GM18502 (cell line): ENCODE measurements around the gene CD48.
"Not testable (repeated sequence)": the region's sequence is repeated elsewhere in the genome, so short reads cannot be mapped to it uniquely, and the experiment has no call there.

Experiments used
- ATAC-seq: cut with Tn5 transposase; IDR thresholded peaks from one replicate; pipeline ENCODE4 v1.9.1; 2021; ENCODE audit warnings: mild to moderate bottlenecking; ENCODE audit not compliant: unreplicated experiment, poor library complexity

CD48 gene

DNA sequence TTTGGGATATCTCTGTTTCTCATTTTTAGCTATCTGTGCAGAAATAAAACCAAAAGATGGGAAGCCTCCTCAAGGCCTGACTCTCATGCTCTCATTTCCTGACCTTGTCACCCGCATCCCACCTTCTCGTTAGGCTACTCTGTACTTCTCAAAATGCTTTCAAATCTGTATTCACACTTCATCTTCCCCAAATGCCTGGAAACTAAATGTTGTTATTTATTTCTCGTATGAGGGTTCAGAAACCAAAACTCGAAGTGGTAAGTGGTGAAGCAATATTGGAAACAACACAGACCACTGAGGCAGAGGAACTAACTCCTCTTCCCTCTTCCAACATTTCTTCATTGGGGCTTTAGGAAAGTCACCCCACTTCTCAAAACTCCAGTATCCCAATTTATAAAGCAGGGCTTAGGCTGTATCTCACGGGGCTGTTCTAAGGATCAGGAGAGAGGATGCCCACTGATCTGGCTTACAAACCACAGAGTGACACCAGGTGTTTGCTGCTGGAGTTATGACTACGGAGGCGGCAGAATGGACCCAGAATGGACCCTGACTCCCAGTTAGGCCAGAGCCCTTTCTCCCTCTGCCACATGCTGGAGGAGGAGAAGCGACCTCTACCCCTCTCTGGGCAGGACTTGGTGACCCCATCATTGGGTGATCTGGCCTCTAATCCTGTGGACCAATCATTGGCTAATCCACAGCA, 31.0 kb upstream of the CD48 start:
- no peak for ATAC-seq

DNA sequence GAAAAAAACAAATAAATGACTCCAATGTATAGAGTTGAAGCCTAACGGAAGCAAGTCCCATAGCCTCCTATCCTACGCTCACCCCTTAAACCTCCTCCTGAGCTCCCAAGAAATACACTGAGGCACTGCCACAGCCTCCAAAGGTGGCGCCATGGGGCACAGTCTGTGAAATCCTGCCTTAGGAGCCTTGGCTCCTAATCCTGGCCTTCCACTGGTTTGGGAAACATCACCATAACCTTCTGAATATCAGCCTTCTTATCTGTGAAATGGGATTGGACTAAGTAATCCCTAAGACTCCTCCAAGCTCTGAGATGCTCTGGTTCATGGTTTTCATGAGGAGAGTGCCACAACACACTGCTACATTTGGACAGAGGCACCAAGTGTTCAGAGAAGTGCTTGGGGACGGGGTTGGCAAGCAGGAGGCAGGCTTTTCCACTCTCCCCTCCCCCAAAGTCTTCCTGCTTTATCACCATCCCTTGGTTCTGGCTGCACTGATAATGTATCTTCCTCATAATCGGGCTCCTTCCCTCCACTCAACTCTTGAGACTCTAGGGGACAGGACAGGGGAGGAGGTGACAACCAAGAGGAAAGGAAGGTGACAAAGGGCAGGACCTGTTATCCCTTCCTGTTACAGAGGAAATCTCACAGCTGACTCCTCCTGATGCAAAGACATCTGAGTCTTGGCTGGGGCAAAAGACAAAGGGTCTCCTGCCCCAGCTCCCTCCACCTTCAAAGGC, 30.2 kb upstream of the CD48 start:
- no peak for ATAC-seq

DNA sequence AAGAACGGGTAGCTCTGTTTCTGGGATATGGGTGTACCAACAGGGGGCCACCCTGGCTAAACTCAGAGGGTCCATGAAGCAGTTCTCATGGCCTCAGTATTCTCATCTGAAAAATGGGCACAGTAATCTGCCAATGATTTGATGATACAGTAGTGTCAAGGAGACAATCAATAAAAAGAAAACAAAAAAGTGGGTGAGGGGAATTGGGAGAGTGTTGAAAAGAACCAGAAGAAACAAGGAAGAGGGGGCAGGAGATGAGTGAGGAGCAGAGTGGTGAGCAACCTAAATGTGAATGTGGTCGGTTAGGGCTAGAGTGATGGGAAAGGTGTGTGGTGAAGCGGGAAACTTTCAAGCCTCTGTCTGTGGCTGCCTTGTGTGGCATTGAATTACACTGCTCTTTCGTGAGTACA, 29.5 kb upstream of the CD48 start:
- no peak for ATAC-seq

DNA sequence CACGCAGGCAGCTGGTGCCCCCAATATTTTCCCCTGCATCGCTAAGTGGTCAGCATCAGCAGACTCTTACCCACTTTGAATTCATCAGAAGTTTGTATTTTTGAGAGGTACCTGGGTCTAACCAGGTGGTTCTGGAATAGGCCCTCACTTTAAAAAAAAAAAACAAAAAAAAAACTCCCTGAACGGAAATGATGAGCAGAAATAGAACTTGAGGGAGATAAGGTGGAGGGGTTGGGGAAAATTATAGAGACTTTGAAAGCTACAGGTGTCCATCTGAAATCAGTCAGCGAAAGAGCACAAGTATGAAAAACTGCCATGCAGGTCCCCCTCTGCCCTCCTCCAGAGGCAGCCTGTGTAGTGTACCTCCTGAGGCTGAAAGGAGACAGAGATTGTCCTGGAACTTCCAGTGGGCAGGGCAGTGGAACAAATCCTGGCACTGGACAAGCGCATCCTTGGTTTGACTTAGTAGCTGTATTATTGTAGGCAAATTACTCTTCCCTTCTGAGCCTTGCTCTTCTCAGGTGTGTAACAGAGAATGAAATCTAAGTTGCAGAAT, 28.6 kb upstream of the CD48 start:
- no peak for ATAC-seq

DNA sequence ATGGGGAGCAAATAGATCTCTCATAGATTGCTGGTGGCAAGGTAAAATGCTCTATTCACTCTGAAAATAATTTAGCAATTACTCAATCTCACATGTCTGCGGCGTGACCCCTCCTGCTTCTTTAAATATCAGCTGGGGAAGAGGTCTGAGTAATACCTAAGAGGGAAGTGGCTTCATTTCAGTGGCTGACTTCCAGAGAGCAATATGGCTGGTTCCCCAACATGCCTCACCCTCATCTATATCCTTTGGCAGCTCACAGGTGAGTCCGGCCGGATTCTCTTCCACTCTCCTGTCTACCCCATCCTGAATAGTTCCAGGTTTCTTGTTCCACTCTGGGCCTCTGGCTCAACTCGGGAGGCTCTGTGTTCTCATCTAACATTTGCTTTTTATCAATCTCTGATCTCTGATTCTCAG, 27.5 kb upstream of the CD48 start, which contains the start of gene SLAMF7:
Gene SLAMF7 (plus strand): TSS at position 150 of the 414 bp plus-strand sequence. CDS start 55 bp downstream, at position 205.
- peak; percentile 60 for ATAC-seq

DNA sequence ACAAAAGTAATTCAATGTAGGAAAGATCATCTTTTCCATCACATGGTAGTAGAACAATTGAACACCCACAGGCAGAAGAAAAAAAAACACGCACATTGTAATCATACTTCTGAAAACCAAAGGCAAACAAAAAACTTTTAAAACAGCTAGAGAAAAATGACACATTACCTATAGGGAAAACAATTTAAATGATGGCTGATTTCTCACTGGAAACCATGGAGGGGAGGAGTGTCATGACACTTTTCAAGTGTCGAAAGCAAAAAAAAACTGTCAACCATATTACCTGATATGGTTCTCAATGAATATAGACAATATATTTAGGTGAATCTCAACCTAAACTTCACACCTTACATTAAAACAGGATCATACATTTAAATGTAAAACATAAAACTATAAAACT, 26.6 kb upstream of the CD48 start:
- no peak for ATAC-seq

DNA sequence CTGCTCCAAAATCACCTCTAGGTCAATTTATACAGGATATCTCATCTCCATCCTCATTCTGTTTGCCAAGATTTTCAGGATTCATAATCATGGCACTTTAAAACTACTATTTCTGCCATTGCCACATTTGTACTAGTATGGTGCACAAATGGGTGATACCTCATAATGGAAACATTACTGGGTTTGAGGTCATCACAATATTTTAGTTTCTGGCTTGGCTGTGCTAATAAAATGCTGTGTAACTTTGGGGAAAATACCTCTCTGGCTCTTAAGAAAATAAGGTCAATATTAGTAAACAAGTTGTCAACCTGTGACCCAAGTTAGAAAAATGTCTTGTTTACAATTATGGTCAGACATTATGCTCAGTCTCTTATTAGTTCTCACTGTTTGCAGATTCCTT, 22.7 kb upstream of the CD48 start:
- ATAC-seq = no peak

DNA sequence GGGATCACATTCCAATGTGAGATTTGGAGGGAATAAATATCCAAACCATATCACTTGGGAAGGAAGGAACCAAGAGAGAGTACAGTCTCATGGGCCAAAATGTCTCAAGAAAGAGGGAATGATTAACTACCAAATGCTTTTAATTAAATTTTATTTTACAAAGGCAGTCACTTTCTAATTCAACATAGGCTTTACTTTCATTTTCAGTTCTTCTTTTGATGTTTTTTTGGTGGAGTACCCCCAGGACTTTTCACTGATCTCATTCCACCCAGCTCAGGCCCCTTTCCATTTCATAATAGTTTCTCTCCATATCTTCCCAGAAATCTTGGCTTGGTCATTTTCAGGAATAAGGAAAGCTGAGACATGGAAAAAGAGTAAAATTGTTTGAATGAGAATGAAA, 22.3 kb upstream of the CD48 start:
- ATAC-seq = no peak

DNA sequence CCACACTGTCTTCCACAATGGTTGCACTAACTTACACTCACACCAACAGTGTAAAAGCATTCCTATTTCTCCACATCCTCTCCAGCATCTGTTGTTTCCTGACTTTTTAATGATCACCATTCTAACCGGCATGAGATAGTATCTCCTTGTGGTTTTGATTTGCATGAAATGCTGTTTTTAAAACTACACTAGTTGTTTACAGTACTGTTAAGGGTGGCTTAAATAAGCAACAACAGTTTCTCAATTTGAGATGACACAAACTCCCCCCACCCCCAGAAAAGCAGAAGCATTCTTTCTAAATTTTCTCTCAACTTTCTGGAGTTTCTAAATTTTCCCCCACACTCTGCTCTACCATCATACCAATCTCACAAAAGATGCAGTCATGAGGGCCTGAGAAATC, 20.4 kb upstream of the CD48 start:
- peak; percentile 67 for ATAC-seq

DNA sequence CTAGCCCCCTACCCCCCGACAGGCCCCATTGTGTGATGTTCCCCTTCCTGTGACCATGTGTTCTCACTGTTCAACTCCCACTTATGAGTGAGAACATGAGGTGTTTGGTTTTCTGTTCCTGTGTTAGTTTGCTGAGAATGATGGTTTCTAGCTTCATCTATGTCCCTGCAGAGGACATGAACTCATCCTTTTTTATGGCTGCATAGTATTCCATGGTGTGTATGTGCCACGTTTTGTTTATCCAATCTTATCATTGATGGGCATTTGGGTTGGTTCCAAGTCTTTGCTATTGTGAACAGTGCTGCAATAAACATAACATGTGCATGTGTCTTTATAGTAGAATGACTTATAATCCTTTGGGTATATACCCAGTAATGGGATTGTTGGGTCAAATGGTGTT, 19.9 kb upstream of the CD48 start:
- not testable (repeated sequence) for ATAC-seq

DNA sequence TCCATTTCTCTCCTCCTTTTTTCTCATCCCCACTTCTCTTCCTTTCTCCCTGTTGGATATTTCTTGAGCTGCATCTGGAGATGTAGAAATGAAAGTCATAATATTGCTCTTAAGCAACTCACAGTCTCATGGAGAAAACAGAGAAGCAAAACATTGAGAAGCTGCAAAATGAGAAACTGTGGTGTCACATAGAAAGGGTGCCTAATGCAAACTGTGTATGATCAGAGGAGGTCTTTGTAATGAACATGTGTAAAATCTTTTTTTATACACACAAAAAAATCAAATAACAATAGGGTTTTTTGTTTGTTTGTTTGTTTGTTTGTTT, 15.7 kb upstream of the CD48 start:
- ATAC-seq = no peak

DNA sequence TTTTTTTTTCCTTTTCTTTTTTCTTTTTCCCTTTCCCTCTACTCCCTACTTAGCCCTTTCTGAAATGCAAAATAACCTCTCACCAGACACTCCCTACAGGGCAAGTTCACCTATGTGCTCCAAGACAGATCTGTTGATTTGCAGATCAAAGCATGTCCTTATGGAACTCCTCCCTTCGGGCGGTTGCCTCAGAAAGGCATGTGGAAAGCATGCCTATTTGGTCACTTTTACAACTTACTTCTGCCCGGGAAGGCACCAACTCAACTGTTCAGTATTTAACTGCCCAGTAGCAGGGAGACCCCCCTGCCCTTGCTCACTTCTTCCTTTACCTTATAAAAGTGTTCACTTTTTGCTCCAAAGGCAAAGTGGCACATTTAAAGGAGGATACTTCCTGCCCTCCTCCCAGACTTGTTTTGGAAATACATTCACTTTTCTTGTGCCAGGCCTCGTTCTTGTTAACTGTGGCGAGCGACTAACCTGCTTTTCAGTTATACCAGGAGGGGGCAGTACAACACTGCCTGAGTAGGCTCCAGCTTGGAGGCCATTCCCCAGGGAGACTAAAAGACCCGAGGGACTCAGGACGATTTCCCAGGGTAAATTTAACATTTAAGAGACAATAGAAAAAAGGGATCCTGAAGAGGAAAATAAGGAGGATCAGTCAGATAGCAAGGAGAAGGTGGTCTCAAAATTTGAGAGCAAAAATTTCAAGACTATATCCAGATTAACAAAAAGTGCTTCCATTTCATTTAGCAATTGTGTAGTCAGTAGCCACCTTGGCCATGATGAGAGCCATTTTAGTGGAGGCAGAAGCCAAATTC, 15.1 kb upstream of the CD48 start:
- peak; percentile 63 for ATAC-seq

DNA sequence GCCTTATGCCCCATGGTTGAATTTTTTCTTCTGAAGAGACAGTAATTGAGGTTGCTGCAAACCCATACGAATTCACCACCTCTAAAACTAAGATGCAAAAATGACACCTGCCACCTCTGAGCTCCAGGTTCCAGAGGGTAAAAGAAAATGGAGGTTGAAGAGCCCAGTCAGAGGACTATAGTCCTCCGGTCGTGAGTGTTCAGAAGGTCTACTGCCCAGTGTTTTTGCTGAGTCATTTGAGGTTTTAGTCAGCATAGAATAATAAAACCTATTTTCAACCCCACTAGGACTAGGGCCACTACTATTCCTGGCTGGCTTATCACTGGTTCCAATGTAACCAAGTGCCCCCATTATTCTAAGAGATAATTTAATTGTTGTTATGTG, 14.5 kb upstream of the CD48 start:
- ATAC-seq = peak; percentile 32

DNA sequence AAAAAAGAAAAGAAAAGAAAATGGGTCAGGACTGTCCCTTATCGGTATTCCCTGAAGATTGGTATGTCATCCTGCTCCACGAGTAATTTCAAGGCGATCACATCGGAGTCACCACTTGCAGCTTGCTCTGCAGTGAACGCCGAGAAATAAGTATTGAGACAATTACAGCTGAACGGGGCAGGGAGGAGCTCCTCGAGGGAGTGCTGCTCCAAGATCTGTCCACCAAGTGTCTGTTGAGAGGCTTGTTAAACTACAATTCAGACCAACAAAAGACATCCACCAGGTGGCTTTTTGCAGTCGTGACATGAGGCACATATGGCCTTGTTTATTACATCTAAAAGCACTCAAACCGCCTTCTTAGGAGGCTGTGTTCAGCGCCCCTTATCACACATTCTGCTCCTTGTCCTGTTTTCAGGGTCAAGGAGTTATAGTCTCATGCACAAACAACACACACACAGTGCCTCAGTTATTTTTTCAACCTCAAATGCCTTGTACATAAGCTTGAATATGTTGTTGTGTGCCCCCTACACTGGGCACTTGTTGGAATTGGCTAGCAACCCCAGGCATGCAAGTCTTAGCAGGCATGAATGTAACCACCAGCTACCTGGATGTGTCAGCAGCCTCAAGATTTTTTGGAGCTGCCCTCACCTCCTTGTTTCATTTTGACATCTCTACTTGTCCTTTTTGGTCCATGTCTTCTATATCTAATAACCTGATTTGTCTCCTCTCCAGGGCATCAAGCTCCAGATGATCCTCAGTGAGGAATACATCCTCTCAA, 13.0 kb upstream of the CD48 start:
- no peak for ATAC-seq

DNA sequence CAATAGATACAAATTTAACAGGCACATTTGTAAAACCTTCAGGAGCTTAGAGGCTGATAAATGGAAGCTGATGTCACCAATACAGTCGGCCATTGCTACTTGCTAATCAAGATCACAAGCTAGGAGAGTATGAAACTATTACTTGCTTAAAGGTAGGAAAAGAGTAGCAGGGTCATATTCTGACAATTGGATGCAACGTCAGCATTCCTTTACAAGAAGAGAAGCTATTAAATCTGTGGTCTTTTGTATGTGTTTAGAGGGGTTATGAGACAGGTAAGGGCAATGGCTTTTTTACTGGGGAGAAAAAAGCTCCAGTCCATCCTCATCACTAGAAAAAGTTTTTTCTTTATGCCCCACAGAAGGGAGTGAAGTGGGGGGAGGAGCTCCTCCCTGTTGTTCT, 11.7 kb upstream of the CD48 start:
- ATAC-seq = no peak

DNA sequence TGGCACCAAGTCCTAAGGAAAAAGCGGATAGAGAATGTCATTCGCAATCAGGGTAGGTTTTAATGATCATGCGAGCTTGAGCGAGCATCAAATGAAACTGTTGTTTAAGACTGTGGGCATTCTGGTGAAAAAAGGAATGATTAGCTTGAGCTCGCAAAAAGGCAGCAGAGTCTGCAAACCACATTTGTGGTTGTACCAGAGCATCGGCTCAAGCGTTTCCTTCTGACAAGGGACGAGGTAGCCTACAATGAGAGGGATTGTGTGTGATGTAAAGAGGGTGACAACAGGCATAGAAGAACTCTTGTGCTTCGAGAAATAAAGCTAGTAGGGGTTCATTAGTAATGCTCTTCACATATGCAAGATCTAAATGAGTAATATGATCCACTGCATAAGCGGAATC, 11.1 kb upstream of the CD48 start:
- ATAC-seq = no peak

DNA sequence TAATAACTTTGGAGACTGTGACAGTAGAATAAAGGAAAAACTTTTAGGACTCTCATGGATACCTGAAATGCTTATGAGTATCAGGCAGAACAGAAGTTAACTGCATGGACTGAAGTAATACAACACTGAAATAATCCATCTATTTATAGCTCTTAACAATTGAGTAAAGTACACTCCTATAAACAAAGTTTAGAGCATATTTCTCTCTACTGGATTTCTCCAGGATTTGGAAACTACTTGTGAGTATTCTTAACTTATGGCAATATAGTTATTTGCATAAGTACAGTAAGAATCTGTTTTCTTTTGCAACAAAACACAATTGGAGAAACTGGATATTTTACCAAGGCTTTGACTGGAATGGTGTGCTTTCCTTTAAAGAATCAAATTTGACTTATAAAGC, 9.9 kb upstream of the CD48 start:
- ATAC-seq = no peak

DNA sequence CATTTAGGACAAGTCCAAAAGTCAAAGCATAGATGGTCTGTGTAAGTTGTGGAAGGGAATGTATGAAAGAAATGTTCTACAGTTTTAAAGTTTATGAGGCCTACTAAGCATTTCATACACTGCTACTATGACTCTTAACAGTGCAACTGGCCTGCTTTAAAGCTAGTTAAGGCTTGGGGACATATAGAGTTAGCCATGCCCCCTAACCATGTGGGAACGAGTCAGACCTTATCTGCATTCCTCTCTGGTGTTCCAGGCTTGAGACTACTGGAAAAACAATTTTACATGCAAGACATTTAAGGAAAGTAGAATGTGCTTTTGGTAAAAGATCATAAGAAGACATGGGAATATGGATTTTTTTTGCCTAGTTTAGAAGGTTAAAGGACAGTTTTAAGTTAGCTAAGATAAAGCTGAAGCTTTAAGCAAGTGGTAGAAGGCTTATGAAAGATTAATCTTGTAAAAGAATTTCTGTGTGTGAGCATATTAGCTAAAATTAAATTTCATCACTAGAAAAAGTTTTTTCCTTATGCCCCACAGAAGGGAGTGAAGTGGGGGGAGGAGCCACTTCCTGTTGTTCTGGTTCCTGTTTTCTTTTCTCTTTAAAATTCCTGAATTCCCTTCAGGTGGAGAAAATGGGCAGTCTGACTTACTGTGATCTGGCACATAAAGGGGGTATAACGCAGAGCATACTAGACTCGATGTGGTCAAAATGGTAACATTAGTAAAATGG, 8.9 kb upstream of the CD48 start:
- no peak for ATAC-seq

DNA sequence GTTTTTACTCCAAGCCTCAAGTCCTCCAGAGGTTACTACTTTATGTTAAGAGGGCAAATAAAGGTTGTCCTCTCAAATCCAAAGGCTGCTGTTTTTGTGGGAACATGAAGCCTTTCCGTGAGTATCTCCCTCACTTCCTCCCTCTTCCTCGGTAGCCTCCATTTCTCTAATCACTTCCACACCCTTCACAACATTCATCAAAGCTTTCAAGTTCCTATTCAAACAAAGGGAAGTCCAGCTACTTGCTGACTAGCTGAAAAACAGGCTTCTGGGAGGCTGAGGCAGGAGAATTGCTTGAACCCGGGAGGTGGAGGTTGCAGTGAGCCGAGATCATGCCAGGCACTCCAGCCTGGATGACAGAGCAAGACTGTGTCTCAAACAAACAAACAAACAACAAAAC, 6.6 kb upstream of the CD48 start:
- ATAC-seq = no peak

DNA sequence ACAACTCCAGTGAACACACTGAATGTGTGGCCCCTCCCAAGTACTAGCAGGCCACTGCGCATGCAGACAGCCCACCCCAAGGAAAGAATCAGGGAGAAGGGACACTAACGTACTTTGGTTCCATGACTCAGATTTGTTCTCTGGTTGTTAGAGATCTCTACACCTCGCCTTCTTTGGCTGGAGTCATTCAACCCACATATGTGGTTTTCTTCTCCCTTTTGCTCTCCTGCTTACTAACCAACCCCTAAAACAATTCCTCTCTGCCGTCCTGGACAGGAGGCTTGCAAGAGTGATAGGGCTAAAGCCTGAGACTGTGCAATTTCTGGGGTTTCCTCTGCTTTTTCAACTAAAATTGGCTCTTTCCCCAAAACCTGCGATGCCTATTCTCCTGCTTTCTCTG, 5.7 kb upstream of the CD48 start:
- no peak for ATAC-seq
